HG03378 (cell line): ENCODE data around the gene MRTFA.
"Not testable (repeated sequence)": the region's sequence is repeated elsewhere in the genome, so short reads cannot be mapped to it uniquely, and the experiment has no call there.

Experiments used
- ATAC-seq: cut with Tn5 transposase; IDR thresholded peaks from one replicate; pipeline ENCODE4 v1.9.1; 2021; ENCODE audit warnings: mild to moderate bottlenecking, moderate library complexity; ENCODE audit not compliant: unreplicated experiment

The MRTFA gene

GRCh38 chr22:40628354-40629042 lies 8.0 kb downstream of the MRTFA start:
- ATAC-seq, result no peak

- ATAC-seq, result no peak
Observed at GRCh38 chr22:40627612-40628011, 8.9 kb downstream of the MRTFA start.

- ATAC-seq, result no peak
Observed at GRCh38 chr22:40626851-40627250, 9.7 kb downstream of the MRTFA start.

- ATAC-seq, result not testable (repeated sequence)
Observed at GRCh38 chr22:40625794-40626193, 10.7 kb downstream of the MRTFA start.

- ATAC-seq, result not testable (repeated sequence)
Observed at GRCh38 chr22:40625281-40625680, 11.2 kb downstream of the MRTFA start.

GRCh38 chr22:40624770-40625169 lies 11.7 kb downstream of the MRTFA start:
- ATAC-seq, result no peak

GRCh38 chr22:40621309-40622151 lies 15.0 kb downstream of the MRTFA start:
- no peak for ATAC-seq

- ATAC-seq, result no peak
Observed at GRCh38 chr22:40620464-40621046, 16.0 kb downstream of the MRTFA start.

GRCh38 chr22:40618400-40618799 lies 18.1 kb downstream of the MRTFA start:
- no peak for ATAC-seq

- ATAC-seq, result no peak
Observed at GRCh38 chr22:40616578-40616977, 19.9 kb downstream of the MRTFA start.

- ATAC-seq, result no peak
Observed at GRCh38 chr22:40613067-40613466, 23.5 kb downstream of the MRTFA start.

- ATAC-seq, result no peak
Observed at GRCh38 chr22:40612291-40612751, 24.2 kb downstream of the MRTFA start.

GRCh38 chr22:40611606-40612005 lies 24.9 kb downstream of the MRTFA start:
- no peak for ATAC-seq

GRCh38 chr22:40610329-40610850 lies 26.1 kb downstream of the MRTFA start:
- ATAC-seq, result no peak

GRCh38 chr22:40609216-40609615 lies 27.3 kb downstream of the MRTFA start:
- no peak for ATAC-seq

GRCh38 chr22:40607506-40607905 lies 29.0 kb downstream of the MRTFA start:
- no peak for ATAC-seq

GRCh38 chr22:40606306-40606705 lies 30.2 kb downstream of the MRTFA start:
- no peak for ATAC-seq

GRCh38 chr22:40605761-40606160 lies 30.8 kb downstream of the MRTFA start:
- ATAC-seq, result no peak

GRCh38 chr22:40603088-40603605 lies 33.4 kb downstream of the MRTFA start:
- ATAC-seq, result no peak

- no peak for ATAC-seq
Observed at GRCh38 chr22:40602231-40602630, 34.3 kb downstream of the MRTFA start.

GRCh38 chr22:40599731-40600130 lies 36.8 kb downstream of the MRTFA start:
- ATAC-seq, result no peak
